GM19395 (cell line): ENCODE data around the gene GLDC.

Experiments
- ATAC-seq: cut with Tn5 transposase; IDR thresholded peaks from one replicate; pipeline ENCODE4 v1.9.1; 2021; ENCODE audit warnings: mild to moderate bottlenecking, moderate library complexity; ENCODE audit not compliant: unreplicated experiment

Gene GLDC

GRCh38 chr9:6525326-6526045, 120.0 kb downstream of the GLDC start:
- no peak for ATAC-seq

- ATAC-seq, result no peak
Measured at GRCh38 chr9:6522263-6522662, 123.3 kb downstream of the GLDC start.

GRCh38 chr9:6512085-6512657, 133.4 kb downstream of the GLDC start:
- ATAC-seq, result no peak

GRCh38 chr9:6506571-6506970, 139.0 kb downstream of the GLDC start:
- ATAC-seq, result no peak

GRCh38 chr9:6502399-6502798, 143.1 kb downstream of the GLDC start:
- ATAC-seq, result no peak

- no peak for ATAC-seq
Measured at GRCh38 chr9:6501526-6502210, 143.9 kb downstream of the GLDC start.

- ATAC-seq, result no peak
Measured at GRCh38 chr9:6498982-6499381, 146.5 kb downstream of the GLDC start.

GRCh38 chr9:6495466-6495865, 150.1 kb downstream of the GLDC start:
- ATAC-seq, result no peak

- no peak for ATAC-seq
Measured at GRCh38 chr9:6490863-6491262, 154.7 kb downstream of the GLDC start.

GRCh38 chr9:6489099-6489498, 156.4 kb downstream of the GLDC start:
- ATAC-seq, result no peak

- ATAC-seq, result no peak
Measured at GRCh38 chr9:6488395-6488794, 157.1 kb downstream of the GLDC start.

GRCh38 chr9:6484210-6484609, 161.3 kb downstream of the GLDC start:
- no peak for ATAC-seq
